ENCODE results near the gene CRADD.

DNA sequence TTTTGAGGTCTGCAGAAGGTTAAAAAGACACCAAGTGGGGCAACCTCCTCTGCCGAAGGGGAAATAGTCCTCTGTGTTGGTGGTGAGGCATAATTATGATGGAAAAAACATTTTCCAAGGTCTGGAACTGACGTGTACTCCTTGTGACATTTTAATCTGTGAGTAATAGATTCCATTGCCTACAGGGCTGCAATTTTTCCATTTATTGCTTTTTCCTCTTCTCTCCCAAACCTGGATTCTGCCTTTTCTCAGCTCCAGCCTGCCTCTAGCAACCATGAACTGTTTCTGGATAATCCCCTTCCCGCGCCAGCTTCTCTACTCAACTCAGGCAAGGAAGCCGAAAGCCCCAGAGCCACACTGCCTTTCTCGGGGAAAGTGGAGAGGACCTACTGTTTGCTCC, 241.1 kb downstream of the CRADD start:
- TF ChIP-seq ZNF274 (IDR thresholded peaks at IDR 0.05; ENCODE audit: low read length): no peak
- TF ChIP-seq ZNF274 (tag by site-specific recombination; IDR thresholded peaks at IDR 0.05; ENCODE audit: borderline replicate concordance): no peak
- TF ChIP-seq, protein P1, sequence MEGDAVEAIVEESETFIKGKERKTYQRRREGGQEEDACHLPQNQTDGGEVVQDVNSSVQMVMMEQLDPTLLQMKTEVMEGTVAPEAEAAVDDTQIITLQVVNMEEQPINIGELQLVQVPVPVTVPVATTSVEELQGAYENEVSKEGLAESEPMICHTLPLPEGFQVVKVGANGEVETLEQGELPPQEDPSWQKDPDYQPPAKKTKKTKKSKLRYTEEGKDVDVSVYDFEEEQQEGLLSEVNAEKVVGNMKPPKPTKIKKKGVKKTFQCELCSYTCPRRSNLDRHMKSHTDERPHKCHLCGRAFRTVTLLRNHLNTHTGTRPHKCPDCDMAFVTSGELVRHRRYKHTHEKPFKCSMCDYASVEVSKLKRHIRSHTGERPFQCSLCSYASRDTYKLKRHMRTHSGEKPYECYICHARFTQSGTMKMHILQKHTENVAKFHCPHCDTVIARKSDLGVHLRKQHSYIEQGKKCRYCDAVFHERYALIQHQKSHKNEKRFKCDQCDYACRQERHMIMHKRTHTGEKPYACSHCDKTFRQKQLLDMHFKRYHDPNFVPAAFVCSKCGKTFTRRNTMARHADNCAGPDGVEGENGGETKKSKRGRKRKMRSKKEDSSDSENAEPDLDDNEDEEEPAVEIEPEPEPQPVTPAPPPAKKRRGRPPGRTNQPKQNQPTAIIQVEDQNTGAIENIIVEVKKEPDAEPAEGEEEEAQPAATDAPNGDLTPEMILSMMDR (tag by site-specific recombination; IDR thresholded peaks at IDR 0.05): no peak

Data from HEK293 (cell line).